Putamen (tissue), 1 donor: ENCODE measurements around the gene FAM193A.
"Not testable (repeated sequence)": the region's sequence is repeated elsewhere in the genome, so short reads cannot be mapped to it uniquely, and the experiment has no call there.

Experiments used
- DNase-seq: peaks from one replicate; pipeline ENCODE4 v3.0.0-alpha.2; 2016; ENCODE audit warnings: low spot score

FAM193A gene, protein sequence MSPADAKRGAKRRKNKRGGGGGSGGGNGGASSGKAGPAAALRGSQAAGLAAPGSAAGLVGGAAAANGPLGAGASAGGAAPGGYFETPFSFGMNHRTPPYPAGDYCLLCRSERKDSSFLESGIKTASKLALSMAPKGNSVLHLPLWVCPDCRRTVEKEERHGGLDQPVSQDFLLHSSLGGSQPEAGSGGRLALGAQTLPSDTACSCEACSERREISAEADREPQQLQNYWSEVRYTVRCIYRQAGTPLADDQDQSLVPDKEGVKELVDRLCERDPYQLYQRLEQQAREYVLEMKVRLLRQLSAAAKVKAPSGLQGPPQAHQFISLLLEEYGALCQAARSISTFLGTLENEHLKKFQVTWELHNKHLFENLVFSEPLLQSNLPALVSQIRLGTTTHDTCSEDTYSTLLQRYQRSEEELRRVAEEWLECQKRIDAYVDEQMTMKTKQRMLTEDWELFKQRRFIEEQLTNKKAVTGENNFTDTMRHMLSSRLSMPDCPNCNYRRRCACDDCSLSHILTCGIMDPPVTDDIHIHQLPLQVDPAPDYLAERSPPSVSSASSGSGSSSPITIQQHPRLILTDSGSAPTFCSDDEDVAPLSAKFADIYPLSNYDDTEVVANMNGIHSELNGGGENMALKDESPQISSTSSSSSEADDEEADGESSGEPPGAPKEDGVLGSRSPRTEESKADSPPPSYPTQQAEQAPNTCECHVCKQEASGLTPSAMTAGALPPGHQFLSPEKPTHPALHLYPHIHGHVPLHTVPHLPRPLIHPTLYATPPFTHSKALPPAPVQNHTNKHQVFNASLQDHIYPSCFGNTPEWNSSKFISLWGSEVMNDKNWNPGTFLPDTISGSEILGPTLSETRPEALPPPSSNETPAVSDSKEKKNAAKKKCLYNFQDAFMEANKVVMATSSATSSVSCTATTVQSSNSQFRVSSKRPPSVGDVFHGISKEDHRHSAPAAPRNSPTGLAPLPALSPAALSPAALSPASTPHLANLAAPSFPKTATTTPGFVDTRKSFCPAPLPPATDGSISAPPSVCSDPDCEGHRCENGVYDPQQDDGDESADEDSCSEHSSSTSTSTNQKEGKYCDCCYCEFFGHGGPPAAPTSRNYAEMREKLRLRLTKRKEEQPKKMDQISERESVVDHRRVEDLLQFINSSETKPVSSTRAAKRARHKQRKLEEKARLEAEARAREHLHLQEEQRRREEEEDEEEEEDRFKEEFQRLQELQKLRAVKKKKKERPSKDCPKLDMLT (N-terminal part only)

DNA sequence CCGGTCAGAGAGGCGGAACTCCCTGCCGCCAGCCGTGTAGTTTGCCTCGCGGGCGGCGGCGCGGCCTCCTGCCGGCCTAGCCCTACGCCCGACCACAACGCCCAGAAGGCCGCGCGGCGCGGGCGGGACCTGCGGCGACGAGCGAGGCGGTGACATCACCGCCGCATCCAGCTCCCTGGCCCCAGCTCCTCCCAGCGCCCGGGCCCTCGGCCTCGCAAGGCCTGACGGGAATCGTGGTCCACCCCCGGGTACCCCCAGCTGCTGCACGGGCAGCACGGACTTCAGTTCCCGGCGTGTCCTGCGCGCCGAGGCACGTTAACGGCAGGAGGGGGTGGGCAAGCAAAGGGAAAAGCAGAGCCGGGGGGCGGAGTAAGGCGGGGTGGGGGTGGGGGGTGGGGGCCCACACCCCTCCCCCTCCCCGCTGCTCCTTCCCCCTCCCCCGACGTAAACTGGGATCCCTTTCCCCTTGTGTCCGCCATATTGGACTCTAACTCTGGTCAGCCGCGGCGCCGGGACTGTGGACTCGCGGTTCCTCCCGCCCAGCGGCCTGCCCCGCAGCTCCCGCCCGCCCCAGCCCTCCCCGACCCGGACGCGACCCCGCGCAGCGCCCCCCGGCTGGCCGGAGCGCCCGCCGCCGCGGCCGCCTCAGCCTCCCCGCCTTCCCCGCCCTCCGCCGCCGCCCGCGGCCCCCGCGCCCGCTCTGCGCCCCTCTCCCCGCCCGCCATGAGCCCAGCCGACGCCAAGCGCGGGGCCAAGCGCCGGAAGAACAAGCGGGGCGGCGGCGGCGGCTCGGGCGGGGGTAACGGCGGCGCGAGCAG lies at the start of gene FAM193A:
Gene FAM193A (plus strand): TSS at position 455 of the 818 bp plus-strand sequence. CDS start 269 bp downstream, at position 724.
- peak; percentile 100 for DNase-seq

DNA sequence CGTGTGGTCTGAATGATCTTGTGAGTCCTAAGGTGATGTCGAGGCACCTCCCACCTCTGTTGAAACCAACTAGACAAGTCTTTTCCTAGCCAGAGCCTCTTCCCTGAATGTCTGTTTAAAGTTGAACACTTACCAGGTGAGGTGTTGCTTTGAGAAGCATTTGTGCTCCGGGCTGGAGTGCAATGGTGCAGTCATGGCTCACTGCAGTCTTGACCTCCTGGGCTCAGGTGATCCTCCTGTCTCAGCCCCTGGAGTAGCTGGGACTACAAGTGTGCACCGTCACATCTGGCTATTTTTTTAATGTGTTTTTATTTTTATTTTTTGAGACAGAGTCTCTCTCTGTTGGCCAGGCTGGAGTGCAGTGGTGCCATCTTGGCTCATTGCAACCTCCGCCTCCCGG lies 49.5 kb upstream of the FAM193A start:
- no peak for DNase-seq

DNA sequence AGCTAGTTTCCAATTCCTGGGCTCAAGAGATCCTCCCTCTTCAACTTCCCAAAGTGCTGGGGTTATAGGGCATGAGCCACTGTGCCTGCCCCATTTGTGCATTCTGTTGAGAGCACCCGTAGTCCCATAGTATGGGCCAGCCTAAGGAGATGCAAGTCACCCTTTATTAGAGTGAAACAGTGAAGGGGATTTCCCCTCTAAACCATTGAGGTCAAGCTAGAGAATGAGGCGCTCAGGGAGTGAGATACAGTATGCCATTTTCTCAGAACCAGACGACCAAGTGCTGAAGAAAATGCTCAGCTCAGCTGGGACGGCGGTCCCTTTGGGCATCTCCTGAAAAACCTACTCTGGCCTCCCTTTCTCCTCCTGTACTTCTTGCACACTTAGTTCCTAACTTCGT lies 48.8 kb upstream of the FAM193A start:
- DNase-seq = no peak

DNA sequence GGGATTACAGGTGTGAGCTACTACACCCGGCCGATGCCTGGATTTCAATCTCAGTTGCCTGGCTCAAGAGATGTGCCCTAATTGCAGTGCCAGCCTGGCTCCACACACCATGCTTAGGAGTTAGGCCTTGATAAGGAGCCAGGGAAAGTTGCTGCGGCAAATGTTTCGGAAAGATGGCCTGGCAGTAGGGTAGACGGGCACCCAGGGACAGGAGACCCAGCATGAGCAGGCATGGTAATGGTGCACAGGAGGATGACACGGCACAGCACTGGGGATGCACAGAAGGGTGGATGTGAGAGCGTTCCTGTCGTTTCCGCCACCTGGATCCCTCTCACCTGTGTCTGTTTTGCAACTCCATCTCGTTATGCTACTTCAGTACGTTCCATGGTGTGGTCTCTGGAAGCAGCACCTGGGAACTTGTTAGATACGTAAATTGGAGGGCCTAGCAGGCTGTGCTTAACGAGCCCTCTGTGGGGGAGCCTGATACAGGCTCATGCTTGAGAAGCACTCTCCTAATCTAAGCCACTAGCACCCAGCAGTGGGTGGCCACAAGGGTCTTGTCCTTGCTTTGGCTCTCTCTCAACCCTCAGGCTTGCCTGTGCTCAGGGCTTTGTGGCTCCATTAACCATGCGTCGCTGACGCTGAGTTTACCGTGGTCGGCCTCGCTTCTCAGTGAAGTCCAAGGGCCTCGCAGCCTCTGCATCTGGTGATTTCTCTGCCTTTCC lies 47.2 kb upstream of the FAM193A start:
- no peak for DNase-seq

DNA sequence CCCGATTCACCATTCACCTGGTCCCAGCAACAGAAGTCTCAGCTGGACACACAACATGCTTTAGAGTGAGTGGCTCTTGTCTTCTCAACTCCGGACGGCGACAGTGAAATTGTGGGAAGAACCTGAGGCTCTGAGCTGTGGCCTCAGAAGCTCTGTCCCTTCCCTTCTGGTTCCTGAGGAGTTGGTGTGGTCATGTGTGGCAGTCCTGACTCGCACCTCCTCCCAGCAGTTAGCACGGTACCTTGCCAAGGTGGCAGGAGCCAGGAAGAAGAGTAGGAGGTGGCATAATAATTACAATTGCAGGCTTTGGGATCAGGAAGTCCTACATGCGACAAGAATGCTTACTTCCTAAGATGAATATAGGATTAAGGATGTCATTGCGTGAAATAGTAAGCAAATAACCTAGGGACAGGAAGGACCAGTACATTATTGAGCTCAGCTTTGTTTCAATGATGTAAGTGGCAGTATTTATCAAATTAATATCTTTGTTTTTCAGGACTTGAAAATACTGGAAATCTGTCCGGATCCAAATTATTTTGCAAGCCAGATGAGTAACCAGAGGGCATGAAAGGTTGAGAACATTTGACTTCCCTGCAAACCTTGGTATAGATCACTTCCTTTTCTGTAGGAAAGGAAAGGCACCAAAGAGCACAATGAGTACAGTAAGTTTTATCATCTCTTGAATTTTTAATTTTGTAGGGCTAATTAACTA lies 46.5 kb upstream of the FAM193A start:
- DNase-seq = no peak

DNA sequence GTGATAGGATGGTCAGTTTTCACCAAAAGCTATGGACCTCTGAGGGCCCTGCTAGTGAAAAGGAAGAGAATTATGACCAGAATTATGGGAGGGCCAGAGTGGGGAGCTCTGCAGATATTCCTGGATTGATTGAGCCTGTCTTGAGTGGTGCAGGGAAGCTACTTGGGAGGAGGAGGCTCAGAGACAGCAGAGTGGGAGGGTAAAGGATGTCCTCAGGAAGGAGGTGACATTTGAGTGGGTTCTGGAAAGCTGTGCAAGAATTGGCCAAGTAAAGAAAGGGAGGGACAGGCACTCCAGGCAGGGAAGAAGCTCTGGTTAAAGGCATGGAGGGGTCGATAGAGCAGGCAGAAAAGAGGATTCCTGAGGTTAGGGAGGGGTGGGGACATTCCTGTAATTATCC lies 43.5 kb upstream of the FAM193A start:
- peak; percentile 43 for DNase-seq

DNA sequence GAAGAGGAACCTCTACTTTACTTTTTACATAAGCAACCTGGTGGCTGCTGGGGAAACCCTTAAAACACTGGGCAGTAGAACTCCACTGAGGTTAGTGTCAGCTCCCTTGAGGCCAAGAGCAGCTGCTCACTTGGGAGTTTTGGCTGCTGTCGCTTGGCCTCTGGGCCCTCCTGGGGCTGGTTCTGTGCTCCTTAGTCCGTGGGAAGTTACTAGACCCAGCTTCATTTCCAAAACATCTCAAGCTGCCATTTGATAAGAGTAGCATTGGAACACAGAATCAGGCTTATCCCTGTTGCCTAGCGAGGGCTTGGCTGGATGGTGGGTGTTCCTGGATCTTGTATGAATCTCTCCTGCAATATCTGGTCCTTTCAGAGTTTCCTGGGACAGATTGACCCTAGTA lies 41.5 kb upstream of the FAM193A start:
- no peak for DNase-seq

DNA sequence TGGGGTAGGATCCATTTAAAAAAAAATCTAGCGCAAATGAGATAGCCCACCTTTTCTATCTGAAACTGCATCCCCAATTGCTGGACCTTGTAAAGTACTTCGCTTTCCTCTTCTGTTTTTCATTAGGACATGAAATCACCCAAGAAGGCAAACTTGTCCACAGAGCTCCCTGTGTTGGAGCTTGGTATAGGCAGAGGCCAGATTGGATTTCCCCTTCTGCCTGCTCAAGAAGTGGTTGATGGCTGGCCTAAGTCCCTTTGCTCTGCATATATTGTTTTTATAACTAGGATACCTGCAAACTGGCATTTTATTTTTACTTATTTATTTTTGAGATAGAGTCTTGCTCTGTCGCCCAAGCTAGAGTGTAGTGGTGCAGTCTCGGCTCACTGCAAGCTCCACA lies 39.1 kb upstream of the FAM193A start:
- no peak for DNase-seq

DNA sequence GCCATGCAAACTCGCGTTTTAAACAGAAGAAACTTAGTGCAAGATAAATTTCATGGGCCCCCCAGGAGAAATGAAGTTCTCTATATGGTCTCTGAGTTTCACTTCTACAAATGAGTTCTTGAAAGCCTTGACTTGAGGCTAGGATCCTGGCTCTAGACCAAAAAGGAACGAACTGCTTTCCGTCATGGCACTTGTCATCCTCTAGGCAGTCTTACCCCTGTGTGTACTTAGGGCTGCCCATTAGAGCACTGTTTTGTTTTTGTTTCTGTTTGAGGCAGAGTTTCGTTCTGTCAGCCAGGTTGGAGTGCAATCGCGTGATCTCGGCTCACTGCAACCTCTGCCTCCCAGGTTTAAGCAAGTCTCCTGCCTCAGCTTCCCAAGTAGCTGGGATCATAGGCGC lies 38.5 kb upstream of the FAM193A start:
- DNase-seq = no peak

DNA sequence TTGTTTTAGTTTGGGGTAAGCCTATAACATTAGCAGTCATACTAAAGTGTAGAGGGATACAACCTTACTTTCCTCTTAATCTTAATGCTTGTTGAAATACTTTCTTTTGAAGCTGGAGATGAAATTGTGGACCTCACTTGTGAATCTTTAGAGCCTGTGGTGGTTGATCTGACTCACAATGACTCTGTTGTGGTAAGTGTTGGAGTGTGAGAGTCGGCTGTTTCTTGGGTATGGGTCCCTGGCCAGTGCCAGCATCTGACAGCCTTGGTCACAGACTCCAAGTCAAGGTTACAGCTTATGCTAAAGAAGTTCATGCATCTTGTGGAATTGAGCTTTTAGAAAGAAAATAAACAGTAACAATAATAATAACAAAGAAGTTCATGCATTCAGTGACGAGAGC lies 35.9 kb upstream of the FAM193A start:
- no peak for DNase-seq

DNA sequence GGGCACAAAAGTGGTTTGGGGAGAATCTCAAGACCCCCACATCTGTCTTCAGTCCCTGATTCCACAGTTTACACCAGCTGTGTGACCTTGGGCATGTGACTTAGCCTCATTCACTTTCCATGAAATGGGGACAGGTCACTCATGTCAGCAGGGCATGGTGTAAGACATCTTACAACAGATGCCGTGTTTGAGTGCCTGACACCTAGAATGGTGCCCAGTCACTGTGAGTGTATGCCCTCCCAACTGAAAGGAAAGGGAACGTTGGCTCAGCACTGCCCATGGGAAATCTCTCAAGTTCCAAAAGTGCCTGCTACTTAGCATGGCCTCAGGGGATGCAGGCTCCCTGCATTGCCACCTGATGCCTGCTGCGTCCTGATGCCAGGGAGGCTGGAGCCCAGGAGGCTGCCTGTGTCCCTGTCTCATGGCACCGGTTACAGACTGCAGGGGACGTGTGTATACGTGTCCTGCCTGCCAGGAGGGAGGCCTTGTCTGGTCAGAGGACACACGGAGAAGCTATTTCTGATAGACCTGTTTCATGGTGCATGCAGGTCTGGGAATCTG lies 35.3 kb upstream of the FAM193A start:
- DNase-seq = no peak

DNA sequence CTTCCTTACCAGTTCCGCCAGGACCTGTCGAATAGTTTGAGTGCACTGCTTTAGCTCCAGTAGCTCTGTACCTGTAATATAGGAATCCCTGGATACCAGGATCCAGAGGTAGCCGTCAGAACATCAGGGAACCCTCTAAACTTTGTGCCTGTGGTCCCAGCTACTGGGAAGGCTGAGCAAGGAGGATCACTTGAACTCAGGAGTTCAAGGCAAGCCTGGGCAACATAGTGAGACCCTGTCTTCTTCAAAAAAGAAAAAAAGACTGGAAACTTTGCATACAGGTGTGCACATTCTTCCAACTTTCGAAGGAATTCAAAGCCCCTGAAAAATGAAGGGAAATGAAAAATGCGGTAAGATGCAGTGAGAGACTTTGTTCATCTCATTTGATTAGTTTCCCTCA lies 32.6 kb upstream of the FAM193A start:
- no peak for DNase-seq

DNA sequence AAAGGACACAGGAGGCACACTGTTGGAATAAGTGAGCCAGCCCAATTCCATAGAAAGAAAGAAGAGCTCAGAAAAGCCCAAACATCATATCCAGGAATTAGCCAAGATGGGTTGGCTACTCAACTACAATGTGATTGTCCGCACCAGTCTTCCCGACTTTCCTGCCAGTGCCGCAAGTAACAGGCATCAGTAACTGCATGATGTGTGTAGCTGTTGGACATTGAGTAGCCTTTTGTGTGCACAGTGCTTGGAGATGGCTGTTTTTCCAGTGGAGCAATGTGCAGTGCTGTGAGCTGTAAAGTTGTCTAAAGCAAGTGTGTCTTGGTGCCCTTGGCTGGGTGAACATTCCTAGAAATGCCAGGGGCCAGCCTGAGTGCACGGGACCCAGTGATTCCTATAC lies 29.2 kb upstream of the FAM193A start:
- DNase-seq = no peak

DNA sequence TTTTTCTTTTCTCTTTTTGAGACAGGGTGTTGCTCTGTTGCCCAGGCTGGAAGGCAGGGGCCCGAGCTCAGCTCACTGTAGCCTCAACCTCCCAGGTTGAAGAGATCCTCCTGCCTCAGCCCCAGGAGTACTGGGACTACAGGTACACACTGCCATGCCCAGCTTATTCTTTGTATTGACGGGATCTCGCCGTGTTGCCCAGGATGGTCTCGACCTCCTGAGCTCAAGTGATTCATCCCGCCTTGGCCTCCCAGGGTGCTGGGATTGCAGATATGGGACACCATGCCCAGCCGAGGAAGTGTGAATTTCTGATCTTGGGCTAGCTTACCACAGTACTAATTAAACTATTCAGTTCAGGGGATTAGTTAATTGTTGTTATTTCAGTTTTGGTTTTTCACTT lies 28.6 kb upstream of the FAM193A start:
- DNase-seq = no peak

DNA sequence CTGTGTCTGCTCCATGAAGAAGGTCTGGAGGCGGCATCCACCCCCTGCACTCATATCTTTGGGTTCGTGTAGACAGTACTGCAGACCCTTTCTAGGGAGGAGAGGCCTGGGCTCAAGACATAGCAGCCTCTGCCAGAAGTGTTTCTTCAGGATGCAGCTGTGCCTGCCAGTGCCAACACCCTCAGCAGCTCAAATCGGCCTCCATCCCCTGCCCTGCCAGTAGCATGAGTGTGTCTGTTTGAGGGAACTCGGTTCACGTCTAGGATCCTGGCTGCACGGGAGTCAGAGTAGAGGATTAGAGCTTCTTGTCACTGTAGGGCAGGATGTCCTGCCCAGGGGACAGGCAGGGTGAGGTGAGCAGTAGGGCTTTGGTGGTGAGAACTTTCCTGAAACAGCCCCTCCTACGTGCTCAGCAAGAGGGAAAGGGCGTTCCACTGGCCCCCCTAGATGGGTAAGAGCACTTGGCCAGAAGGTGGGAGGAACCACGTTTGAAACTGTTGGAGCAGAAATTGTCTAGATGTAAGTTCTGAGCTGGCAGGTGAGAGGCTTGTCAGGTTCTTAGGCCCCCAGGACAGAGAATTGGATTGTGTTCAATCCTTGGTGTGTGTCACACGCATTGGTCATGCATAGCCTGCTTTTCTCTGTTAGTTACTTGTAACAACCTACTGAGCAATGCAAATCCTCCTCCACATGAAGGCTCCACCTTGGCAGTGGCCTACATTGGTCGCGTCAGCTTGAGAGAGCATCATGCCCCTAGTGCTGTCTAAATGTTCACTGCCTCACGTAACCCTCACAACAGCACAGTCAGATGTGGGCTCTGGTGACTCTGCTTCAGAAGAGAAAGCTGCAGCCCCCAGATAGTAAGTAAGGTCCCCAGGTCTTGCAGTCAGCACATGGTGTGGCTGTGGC lies 25.8 kb upstream of the FAM193A start:
- no peak for DNase-seq

DNA sequence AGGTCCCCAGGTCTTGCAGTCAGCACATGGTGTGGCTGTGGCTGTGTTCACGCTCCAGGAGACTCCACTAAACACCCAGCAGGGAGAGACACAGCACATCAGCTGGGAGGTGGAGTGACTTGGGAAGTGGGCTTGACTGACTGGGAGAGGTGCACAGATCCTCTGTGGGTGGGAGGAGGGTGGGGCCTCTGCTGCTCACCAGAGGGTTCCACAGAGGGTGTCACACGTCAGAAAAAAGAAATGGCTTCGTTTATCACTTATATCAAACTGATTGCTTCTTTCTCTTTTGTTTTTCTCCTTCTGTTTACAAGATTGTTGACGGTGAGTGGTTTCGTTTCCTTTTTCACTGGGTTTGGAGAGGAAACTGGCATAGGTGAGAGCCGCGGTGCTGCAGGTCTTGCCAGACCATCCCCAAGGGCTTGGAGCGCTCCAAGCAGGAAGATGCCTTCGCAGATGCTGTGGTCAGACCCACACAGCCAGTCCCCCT lies 24.8 kb upstream of the FAM193A start:
- DNase-seq = peak; percentile 74

DNA sequence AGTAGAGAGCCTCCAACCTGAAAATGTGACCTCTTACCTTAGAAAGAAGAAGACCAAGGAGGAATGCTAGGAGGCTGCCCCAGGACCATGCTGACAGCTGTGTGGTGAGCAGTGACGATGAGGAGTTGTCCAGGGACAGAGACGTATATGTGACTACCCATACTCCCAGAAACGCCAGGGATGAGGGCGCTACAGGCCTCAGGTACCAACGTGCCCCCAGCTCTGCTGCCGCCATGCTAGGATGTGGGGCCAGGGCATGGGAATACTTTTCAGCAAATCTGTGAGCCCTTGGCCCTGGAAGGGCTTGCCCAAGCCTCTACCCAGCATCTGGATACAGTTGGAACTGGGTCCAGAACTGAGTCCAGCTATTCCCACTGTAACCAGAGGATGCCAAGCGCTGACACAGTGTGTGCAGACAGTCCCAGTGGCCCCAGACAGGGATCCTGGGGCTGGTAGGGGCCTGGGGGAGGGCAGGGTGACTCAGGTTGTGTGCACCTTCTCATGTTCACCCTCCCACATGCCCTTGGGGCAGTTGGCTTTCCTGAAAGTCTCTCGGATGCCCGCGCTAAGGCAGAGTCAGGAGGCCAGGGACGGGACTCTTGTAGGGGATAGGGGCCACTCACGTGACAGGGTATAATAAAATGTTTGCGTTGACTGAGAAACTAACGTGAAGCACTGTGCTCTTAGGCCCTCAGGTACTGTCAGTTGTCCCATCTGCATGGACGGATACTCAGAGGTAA lies 23.9 kb upstream of the FAM193A start:
- DNase-seq = no peak

DNA sequence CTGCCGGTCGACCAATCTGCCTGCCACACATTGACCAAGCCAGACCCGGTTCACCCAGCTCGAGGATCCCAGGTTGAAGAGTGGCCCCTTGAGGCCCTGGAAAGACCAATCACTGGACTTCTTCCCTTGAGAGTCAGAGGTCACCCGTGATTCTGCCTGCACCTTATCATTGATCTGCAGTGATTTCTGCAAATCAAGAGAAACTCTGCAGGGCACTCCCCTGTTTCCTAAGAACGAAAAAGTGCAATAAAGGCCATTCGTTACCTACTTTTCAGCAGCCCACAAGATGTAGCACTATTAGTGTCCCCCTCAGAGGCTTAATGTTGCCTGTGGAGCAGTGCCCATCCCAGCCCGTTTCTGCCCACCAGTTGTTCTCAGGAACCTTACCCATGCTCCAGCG lies 22.3 kb upstream of the FAM193A start:
- DNase-seq = not testable (repeated sequence)
